GM23338 (cell line): ENCODE data around the gene SERTAD1. TPM values are rescaled to one million over a fixed set of nuclear protein-coding genes. Genes with fewer than 3 reads are reported as not detected.

Experiments used
- ATAC-seq: fragments of 200-7000 bp; cut with Tn5 transposase; 3 replicates; pipeline ENCODE4 v1.9.1; 2020
- DNase-seq: peaks from one replicate; pipeline ENCODE4 v3.0.0-alpha.2; 2015; ENCODE audit warnings: low spot score
- H2AFZ ChIP-seq: fragments of 200-600 bp; sonication (generic); 2 replicates; pipeline ENCODE4 v1.8.0; 2016; ENCODE audit warnings: antibody characterized with exemption, mild to moderate bottlenecking, moderate library complexity
- H3F3A ChIP-seq: fragments of 200-600 bp; sonication (generic); replicated peaks from 2 replicates; pipeline ENCODE4 v1.8.0; 2017; ENCODE audit warnings: antibody characterized with exemption, mixed run types, low read depth
- H3K27ac ChIP-seq: fragments of 200-600 bp; sonication (generic); 2 replicates; pipeline ENCODE4 v1.6.1; 2016; ENCODE audit warnings: low read depth
- H3K27me3 ChIP-seq: fragments of 200-600 bp; sonication (generic); 2 replicates; pipeline ENCODE4 v1.8.0; 2016; ENCODE audit warnings: mild to moderate bottlenecking, mixed run types, moderate library complexity; ENCODE audit not compliant: insufficient read depth
- H3K36me3 ChIP-seq: fragments of 200-600 bp; sonication (generic); 2 replicates; pipeline ENCODE4 v1.8.0; 2016; ENCODE audit warnings: mild to moderate bottlenecking; ENCODE audit not compliant: insufficient read depth
- H3K4me1 ChIP-seq: fragments of 200-600 bp; sonication (generic); 2 replicates; pipeline ENCODE4 v1.8.0; 2016; ENCODE audit warnings: mild to moderate bottlenecking, moderate library complexity; ENCODE audit not compliant: insufficient read depth
- H3K4me2 ChIP-seq: fragments of 200-600 bp; sonication (generic); 2 replicates; pipeline ENCODE4 v1.7.1; 2017; ENCODE audit warnings: mixed run types
- H3K4me3 ChIP-seq: fragments of 200-600 bp; sonication (generic); 2 replicates; pipeline ENCODE4 v1.6.1; 2016; ENCODE audit warnings: mixed run types
- H3K79me2 ChIP-seq: fragments of 200-600 bp; sonication (generic); replicated peaks from 2 replicates; pipeline ENCODE4 v1.8.0; 2017; ENCODE audit warnings: mild to moderate bottlenecking; ENCODE audit not compliant: insufficient read depth
- H3K9me2 ChIP-seq: fragments of 200-600 bp; sonication (generic); 2 replicates; pipeline ENCODE4 v1.8.0; 2017; ENCODE audit not compliant: insufficient read depth
- H4K20me1 ChIP-seq: fragments of 200-600 bp; sonication (generic); replicated peaks from 2 replicates; pipeline ENCODE4 v1.8.0; 2017; ENCODE audit warnings: mild to moderate bottlenecking; ENCODE audit not compliant: insufficient read depth
- H3K27ac Mint-ChIP-seq: 2 replicates; pipeline ENCODE4 v1.8.0; 2020; ENCODE audit warnings: inconsistent platforms, mild to moderate bottlenecking, moderate library complexity, mixed read lengths
- H3K27me3 Mint-ChIP-seq: 3 replicates; pipeline ENCODE4 v1.8.0; 2022; ENCODE audit warnings: low read depth, mild to moderate bottlenecking, moderate library complexity, mixed read lengths, inconsistent platforms; ENCODE audit not compliant: insufficient read depth, poor library complexity
- H3K36me3 Mint-ChIP-seq: 3 replicates; pipeline ENCODE4 v1.8.0; 2021; ENCODE audit warnings: low read depth, mild to moderate bottlenecking, inconsistent platforms, moderate library complexity, mixed read lengths
- H3K4me1 Mint-ChIP-seq: 3 replicates; pipeline ENCODE4 v1.8.0; 2020; ENCODE audit warnings: mild to moderate bottlenecking, inconsistent platforms, mixed read lengths
- H3K4me3 Mint-ChIP-seq: 3 replicates; pipeline ENCODE4 v1.8.0; 2021; ENCODE audit warnings: moderate library complexity, mild to moderate bottlenecking, inconsistent platforms, mixed read lengths
- H3K9me3 Mint-ChIP-seq: 3 replicates; pipeline ENCODE4 v1.8.0; 2020; ENCODE audit warnings: moderate library complexity, mild to moderate bottlenecking, inconsistent platforms, mixed read lengths
- CREB1 ChIP-seq: fragments of 250-450 bp; sonication (Bioruptor Pico); IDR thresholded peaks from 2 replicates; pipeline ENCODE4 v1.5.0; 2020; ENCODE audit warnings: low read depth, mild to moderate bottlenecking, moderate library complexity
- EZH2 ChIP-seq: fragments of 200-600 bp; sonication (generic); IDR thresholded peaks from one replicate; pipeline ENCODE4 v1.8.0; 2017; ENCODE audit warnings: antibody characterized with exemption, mild to moderate bottlenecking, low read depth; ENCODE audit not compliant: unreplicated experiment
- EZH2phosphoT487 ChIP-seq: fragments of 200-600 bp; sonication (generic); IDR thresholded peaks from one replicate; pipeline ENCODE4 v1.8.1; 2018; ENCODE audit warnings: antibody characterized with exemption; ENCODE audit not compliant: unreplicated experiment
- JUNB ChIP-seq: IDR thresholded peaks from one replicate; pipeline ENCODE4 v1.6.1; 2016; ENCODE audit warnings: antibody characterized with exemption; ENCODE audit not compliant: unreplicated experiment
- NANOG ChIP-seq: IDR thresholded peaks from 2 replicates; pipeline ENCODE4 v1.6.1; 2016; ENCODE audit warnings: antibody characterized with exemption, borderline replicate concordance
- POLR2AphosphoS5 ChIP-seq: IDR thresholded peaks from 2 replicates; pipeline ENCODE4 v1.6.1; 2016; ENCODE audit warnings: antibody characterized with exemption, low read depth
- STAT1 ChIP-seq: IDR thresholded peaks from one replicate; pipeline ENCODE4 v1.6.1; 2016; ENCODE audit warnings: antibody characterized with exemption; ENCODE audit not compliant: unreplicated experiment
- ZNF114 ChIP-seq: fragments of 250-450 bp; sonication (Bioruptor Pico); IDR thresholded peaks from 2 replicates; pipeline ENCODE4 v1.5.0; 2020; ENCODE audit warnings: mild to moderate bottlenecking, moderate library complexity
- polyA plus RNA-seq: library from polyadenylated mRNA; unstranded; fragments of >200 nt; fragmentation: Nextera tagmentation; extraction: Ambion mirVana; gene quantifications from 2 replicates; pipeline ENCODE4 v1.2.1, GENCODE V29; 2016
- total RNA-seq: library from RNA; depleted of rRNA; stranded (reverse); fragments of >200 nt; shearing (Covaris generic); gene quantifications from 2 replicates; pipeline ENCODE4 v1.2.3, GENCODE V29; 2014
- TF ChIP-seq, protein P1 (sequence below), 2 experiments: fragments of 200-600 bp in 1 of 2; sonication (generic) in 1 of 2; conservative IDR thresholded peaks; 2 replicates each; pipeline versions ENCODE4 v1.5.1 to v1.6.1; 2016 to 2017; ENCODE audit warnings: antibody characterized with exemption in 2 of 2, low read depth in 2 of 2, mild to moderate bottlenecking in 2 of 2, moderate library complexity in 1 of 2
- TF ChIP-seq, protein P2 (sequence below): fragments of 250-450 bp; sonication (Bioruptor Pico); IDR thresholded peaks from 2 replicates; pipeline ENCODE4 v1.5.0; 2020; ENCODE audit warnings: mild to moderate bottlenecking, moderate library complexity

The SERTAD1 gene
- total and polyA plus RNA-seq, 2 experiments from 2014 or later = 4.6 to 9.1 TPM

DNA sequence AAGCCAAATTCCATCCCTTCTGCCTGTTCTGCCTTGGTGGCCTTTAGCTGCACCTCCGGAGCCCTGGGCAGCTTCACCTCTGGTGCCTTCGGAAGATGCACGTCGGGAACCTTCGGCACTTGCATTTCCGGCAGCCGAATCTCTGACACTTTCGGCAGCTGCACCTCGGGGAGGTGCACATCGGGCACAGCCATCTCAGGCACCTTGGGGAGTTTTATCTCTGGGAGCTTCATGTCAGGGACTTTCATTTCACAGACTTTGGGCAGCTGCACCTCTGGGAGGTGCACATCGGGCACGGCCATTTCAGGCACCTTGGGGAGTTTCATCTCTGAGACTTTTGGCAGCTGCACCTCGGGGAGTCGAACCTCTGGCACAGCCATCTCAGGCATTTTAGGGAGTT, 29.8 kb downstream of the SERTAD1 start:
- no peaks in the 10 kb centered on the region for H3K79me2 ChIP-seq
- no peaks in the 10 kb centered on the region for H3K9me2 ChIP-seq
- Mint-ChIP-seq H3K27me3 (peaks cover 25% of the 10 kb centered on the region), H3K4me3 (no peak overlapping the region), H3K9me3 (no peaks in the 10 kb centered on the region; the same call in 2 of the 3 replicates), H3K4me1 (peaks cover 16% of the 10 kb centered on the region), H3K27ac (no peak overlapping the region), H3K36me3 (no peaks in the 10 kb centered on the region)
- no peak for ATAC-seq
- H4K20me1 ChIP-seq = no peaks in the 10 kb centered on the region
- peaks cover 4% of the 10 kb centered on the region for H3F3A ChIP-seq
- H2AFZ ChIP-seq = no peak overlapping the region
- H3K4me1 ChIP-seq = no peaks in the 10 kb centered on the region
- H3K27me3 ChIP-seq = peaks cover 16% of the 10 kb centered on the region
- TF ChIP-seq STAT1 = no peak
- TF ChIP-seq, protein P1, sequence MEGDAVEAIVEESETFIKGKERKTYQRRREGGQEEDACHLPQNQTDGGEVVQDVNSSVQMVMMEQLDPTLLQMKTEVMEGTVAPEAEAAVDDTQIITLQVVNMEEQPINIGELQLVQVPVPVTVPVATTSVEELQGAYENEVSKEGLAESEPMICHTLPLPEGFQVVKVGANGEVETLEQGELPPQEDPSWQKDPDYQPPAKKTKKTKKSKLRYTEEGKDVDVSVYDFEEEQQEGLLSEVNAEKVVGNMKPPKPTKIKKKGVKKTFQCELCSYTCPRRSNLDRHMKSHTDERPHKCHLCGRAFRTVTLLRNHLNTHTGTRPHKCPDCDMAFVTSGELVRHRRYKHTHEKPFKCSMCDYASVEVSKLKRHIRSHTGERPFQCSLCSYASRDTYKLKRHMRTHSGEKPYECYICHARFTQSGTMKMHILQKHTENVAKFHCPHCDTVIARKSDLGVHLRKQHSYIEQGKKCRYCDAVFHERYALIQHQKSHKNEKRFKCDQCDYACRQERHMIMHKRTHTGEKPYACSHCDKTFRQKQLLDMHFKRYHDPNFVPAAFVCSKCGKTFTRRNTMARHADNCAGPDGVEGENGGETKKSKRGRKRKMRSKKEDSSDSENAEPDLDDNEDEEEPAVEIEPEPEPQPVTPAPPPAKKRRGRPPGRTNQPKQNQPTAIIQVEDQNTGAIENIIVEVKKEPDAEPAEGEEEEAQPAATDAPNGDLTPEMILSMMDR (conservative IDR thresholded peaks at IDR 0.05; ENCODE audit: low read depth in 2 of 2) = no peak
- no peak for TF ChIP-seq CREB1 (CRISPR knock-in tag)
- no peak for TF ChIP-seq ZNF114 (CRISPR knock-in tag)
- TF ChIP-seq POLR2AphosphoS5 = no peak
- no peak for TF ChIP-seq NANOG
- no peak for TF ChIP-seq JUNB
- TF ChIP-seq EZH2 = no peak
- TF ChIP-seq EZH2phosphoT487 = no peak
- TF ChIP-seq, protein P2, sequence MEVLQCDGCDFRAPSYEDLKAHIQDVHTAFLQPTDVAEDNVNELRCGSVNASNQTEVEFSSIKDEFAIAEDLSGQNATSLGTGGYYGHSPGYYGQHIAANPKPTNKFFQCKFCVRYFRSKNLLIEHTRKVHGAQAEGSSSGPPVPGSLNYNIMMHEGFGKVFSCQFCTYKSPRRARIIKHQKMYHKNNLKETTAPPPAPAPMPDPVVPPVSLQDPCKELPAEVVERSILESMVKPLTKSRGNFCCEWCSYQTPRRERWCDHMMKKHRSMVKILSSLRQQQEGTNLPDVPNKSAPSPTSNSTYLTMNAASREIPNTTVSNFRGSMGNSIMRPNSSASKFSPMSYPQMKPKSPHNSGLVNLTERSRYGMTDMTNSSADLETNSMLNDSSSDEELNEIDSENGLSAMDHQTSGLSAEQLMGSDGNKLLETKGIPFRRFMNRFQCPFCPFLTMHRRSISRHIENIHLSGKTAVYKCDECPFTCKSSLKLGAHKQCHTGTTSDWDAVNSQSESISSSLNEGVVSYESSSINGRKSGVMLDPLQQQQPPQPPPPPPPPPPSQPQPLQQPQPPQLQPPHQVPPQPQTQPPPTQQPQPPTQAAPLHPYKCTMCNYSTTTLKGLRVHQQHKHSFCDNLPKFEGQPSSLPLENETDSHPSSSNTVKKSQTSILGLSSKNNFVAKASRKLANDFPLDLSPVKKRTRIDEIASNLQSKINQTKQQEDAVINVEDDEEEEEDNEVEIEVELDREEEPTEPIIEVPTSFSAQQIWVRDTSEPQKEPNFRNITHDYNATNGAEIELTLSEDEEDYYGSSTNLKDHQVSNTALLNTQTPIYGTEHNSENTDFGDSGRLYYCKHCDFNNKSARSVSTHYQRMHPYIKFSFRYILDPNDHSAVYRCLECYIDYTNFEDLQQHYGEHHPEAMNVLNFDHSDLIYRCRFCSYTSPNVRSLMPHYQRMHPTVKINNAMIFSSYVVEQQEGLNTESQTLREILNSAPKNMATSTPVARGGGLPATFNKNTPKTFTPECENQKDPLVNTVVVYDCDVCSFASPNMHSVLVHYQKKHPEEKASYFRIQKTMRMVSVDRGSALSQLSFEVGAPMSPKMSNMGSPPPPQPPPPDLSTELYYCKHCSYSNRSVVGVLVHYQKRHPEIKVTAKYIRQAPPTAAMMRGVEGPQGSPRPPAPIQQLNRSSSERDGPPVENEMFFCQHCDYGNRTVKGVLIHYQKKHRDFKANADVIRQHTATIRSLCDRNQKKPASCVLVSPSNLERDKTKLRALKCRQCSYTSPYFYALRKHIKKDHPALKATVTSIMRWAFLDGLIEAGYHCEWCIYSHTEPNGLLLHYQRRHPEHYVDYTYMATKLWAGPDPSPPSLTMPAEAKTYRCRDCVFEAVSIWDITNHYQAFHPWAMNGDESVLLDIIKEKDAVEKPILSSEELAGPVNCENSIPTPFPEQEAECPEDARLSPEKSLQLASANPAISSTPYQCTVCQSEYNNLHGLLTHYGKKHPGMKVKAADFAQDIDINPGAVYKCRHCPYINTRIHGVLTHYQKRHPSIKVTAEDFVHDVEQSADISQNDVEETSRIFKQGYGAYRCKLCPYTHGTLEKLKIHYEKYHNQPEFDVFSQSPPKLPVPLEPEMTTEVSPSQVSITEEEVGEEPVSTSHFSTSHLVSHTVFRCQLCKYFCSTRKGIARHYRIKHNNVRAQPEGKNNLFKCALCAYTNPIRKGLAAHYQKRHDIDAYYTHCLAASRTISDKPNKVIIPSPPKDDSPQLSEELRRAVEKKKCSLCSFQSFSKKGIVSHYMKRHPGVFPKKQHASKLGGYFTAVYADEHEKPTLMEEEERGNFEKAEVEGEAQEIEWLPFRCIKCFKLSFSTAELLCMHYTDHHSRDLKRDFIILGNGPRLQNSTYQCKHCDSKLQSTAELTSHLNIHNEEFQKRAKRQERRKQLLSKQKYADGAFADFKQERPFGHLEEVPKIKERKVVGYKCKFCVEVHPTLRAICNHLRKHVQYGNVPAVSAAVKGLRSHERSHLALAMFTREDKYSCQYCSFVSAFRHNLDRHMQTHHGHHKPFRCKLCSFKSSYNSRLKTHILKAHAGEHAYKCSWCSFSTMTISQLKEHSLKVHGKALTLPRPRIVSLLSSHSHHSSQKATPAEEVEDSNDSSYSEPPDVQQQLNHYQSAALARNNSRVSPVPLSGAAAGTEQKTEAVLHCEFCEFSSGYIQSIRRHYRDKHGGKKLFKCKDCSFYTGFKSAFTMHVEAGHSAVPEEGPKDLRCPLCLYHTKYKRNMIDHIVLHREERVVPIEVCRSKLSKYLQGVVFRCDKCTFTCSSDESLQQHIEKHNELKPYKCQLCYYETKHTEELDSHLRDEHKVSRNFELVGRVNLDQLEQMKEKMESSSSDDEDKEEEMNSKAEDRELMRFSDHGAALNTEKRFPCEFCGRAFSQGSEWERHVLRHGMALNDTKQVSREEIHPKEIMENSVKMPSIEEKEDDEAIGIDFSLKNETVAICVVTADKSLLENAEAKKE (CRISPR knock-in tag) = no peak
- no peak overlapping the region for H3K4me2 ChIP-seq
- DNase-seq = no peak
- no peak overlapping the region for H3K27ac ChIP-seq
- H3K36me3 ChIP-seq = no peaks in the 10 kb centered on the region
- no peak overlapping the region for H3K4me3 ChIP-seq
